Keratinocyte (primary cell): ENCODE data around the gene KAT7. TPM values are rescaled to one million over a fixed set of nuclear protein-coding genes. Genes with fewer than 3 reads are reported as not detected.

ENCODE experiments used
- DNase-seq: peaks from one replicate; pipeline ENCODE4 v3.0.0-alpha.2; 2011; ENCODE audit warnings: low read depth, missing footprints, low spot score
- FAIRE-seq: peaks from 2 replicates; lab custom pipeline; 2011; peaks lifted over from hg19 to GRCh38; lab: Jason Lieb, UNC
- H2AFZ ChIP-seq: 2 replicates; pipeline ENCODE4 v1.6.0; 2012; ENCODE audit warnings: low read length, control low read depth, inconsistent platforms; ENCODE audit not compliant: control insufficient read depth
- H3K27ac ChIP-seq: 2 replicates; pipeline ENCODE4 v1.5.1; 2011; ENCODE audit warnings: low read length; ENCODE audit not compliant: control insufficient read depth, insufficient read depth
- H3K27me3 ChIP-seq: 3 replicates; pipeline ENCODE4 v1.6.0; 2011; ENCODE audit warnings: low read length; ENCODE audit not compliant: control insufficient read depth, insufficient read depth; ENCODE audit errors: extremely low read depth
- H3K36me3 ChIP-seq, 2 experiments: 2 replicates in 1 of 2; 3 replicates in 1 of 2; pipeline ENCODE4 v1.5.1; 2011; ENCODE audit warnings: low read length in 2 of 2, mild to moderate bottlenecking in 1 of 2; ENCODE audit not compliant: control insufficient read depth in 2 of 2, insufficient read depth in 2 of 2; ENCODE audit errors: extremely low read depth in 1 of 2
- H3K4me1 ChIP-seq: 3 replicates; pipeline ENCODE4 v1.5.1; 2011; ENCODE audit warnings: low read length; ENCODE audit not compliant: control insufficient read depth, insufficient read depth; ENCODE audit errors: extremely low read depth
- H3K4me2 ChIP-seq: 3 replicates; pipeline ENCODE4 v1.6.0; 2011; ENCODE audit warnings: low read depth, low read length; ENCODE audit not compliant: control insufficient read depth, insufficient read depth; ENCODE audit errors: extremely low read depth
- H3K4me3 ChIP-seq, 3 experiments: fragments of 200-600 bp in 1 of 3; sonication (generic) in 1 of 3; 2 replicates in 2 of 3; 3 replicates in 1 of 3; pipeline ENCODE4 v1.5.1; 2011 to 2016; ENCODE audit warnings: low read length in 3 of 3, mild to moderate bottlenecking in 3 of 3, control low read depth in 2 of 3, inconsistent platforms in 1 of 3, low read depth in 1 of 3, mixed read lengths in 1 of 3, mixed run types in 1 of 3, moderate library complexity in 1 of 3; ENCODE audit not compliant: control insufficient read depth in 2 of 3, insufficient read depth in 2 of 3; ENCODE audit errors: extremely low read depth in 1 of 3
- H3K79me2 ChIP-seq: 2 replicates; pipeline ENCODE4 v1.6.0; 2012; ENCODE audit warnings: low read length; ENCODE audit not compliant: control insufficient read depth, insufficient read depth
- H3K9ac ChIP-seq: 3 replicates; pipeline ENCODE4 v1.6.0; 2011; ENCODE audit warnings: low read length; ENCODE audit not compliant: control insufficient read depth, insufficient read depth; ENCODE audit errors: extremely low read depth
- H3K9me1 ChIP-seq: 3 replicates; pipeline ENCODE4 v1.6.0; 2011; ENCODE audit warnings: low read length; ENCODE audit not compliant: control insufficient read depth, insufficient read depth; ENCODE audit errors: extremely low read depth
- H3K9me3 ChIP-seq: 2 replicates; pipeline ENCODE4 v1.5.1; 2012; ENCODE audit warnings: low read depth, low read length; ENCODE audit not compliant: control insufficient read depth
- H4K20me1 ChIP-seq: 3 replicates; pipeline ENCODE4 v1.6.0; 2011; ENCODE audit warnings: low read length; ENCODE audit not compliant: control insufficient read depth, insufficient read depth; ENCODE audit errors: extremely low read depth
- CTCF ChIP-seq, 3 experiments: IDR thresholded peaks in 1 of 3; conservative IDR thresholded peaks in 1 of 3; optimal IDR thresholded peaks in 1 of 3; 2 replicates in 2 of 3; 3 replicates in 1 of 3; pipeline versions ENCODE3 to v1.5.1; 2011; ENCODE audit warnings: low read length in 3 of 3, mild to moderate bottlenecking in 3 of 3, moderate library complexity in 2 of 3, control low read depth in 1 of 3, inconsistent platforms in 1 of 3; ENCODE audit not compliant: insufficient read depth in 2 of 3; ENCODE audit errors: extremely low read depth in 1 of 3
- EZH2 ChIP-seq: IDR thresholded peaks from one replicate; pipeline ENCODE4 v1.6.1; 2012; ENCODE audit warnings: inconsistent platforms, mild to moderate bottlenecking, low read length, moderate library complexity
- dilution Hi-C: fragments of 300-500 bp; cut with MboI; formaldehyde crosslinking; loops from one replicate; pipeline ENCODE4 v1.7.0; 2020; ENCODE audit warnings: low sequenced_read_pairs; ENCODE audit not compliant: extremely low pct_ligation_motif_present
- polyA plus RNA-seq, 5 experiments: library from polyadenylated mRNA; depleted of rRNA in 3 of 5; stranded (reverse) in 3 of 5; stranded (forward) in 1 of 5; unstranded in 1 of 5; fragments of >200 nt; gene quantifications; 1 replicate in 1 of 5; 2 replicates in 3 of 5; 3 replicates in 1 of 5; pipeline versions ENCODE4 v1.2.1 to v1.2.3, GENCODE V29; 2011 to 2012; ENCODE audit warnings: missing spikeins in 2 of 5, low read depth in 1 of 5, low replicate concordance in 1 of 5

Gene KAT7
- polyA plus RNA-seq, 1 donor (not counting 4 experiments of a cell fraction or from before 2014, with no cell fraction given): 19.7 TPM

DNA sequence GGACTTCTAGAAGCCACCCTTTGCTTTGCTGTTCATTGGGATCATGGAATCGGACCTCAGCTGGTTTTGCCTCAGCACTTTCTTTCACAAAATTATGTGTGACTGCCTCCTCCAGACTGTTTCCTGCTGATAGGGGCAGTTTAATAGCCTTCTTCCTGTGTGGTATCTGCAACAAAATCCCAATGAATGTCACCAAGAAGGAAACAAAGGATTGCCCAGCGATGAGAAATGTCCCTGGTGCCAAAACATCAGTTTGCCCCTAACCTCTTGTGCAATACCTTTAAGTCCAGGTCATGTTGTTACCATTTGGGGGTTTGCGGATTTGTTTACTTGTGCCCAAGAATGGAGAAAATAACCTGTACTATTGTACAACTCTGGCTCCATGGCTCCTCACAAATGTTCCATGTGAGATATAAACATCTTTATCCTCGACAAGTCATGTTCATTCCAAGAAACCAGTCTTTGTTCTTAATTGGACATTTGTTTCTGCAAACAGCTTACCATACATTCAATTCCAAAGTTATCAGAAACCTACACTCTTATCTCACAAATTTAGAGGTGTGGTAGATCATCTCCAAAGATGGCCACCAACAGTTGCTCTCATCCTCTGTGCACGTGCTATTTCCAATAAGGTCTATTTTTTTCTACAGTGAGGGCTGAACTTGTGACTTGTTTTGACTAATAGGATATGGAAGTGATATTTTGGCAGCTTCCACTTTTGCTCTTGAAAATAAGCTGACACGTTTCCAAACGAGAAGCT, 44.5 kb downstream of the KAT7 start:
- no peaks in the 10 kb centered on the region for H3K79me2 ChIP-seq
- no peaks in the 10 kb centered on the region for H3K9me1 ChIP-seq
- H3K9me3 ChIP-seq: no peaks in the 10 kb centered on the region
- no peak overlapping the region for H3K27ac ChIP-seq
- no peak overlapping the region for H3K4me3 ChIP-seq
- H4K20me1 ChIP-seq: no peaks in the 10 kb centered on the region
- no peaks in the 10 kb centered on the region for H3K27me3 ChIP-seq
- dilution Hi-C loops: no loop called here
- TF ChIP-seq EZH2 (no peak), CTCF (optimal IDR thresholded peaks at IDR 0.05 in 1 of 3, IDR thresholded peaks at IDR 0.05 in 1 of 3, conservative IDR thresholded peaks at IDR 0.05 in 1 of 3; ENCODE audit: extremely low read depth in 1 of 3, insufficient read depth in 2 of 3, low read length in 3 of 3) (no peak)
- no peak overlapping the region for H3K9ac ChIP-seq
- no peak for FAIRE-seq
- no peak overlapping the region for H3K4me2 ChIP-seq
- no peak for DNase-seq
- peaks cover 9 to 14% of the 10 kb centered on the region in 2 experiments for H3K36me3 ChIP-seq
- H2AFZ ChIP-seq: no peak overlapping the region
- peaks cover 5% of the 10 kb centered on the region for H3K4me1 ChIP-seq

- TF ChIP-seq EZH2: no peak
- TF ChIP-seq CTCF (optimal IDR thresholded peaks at IDR 0.05 in 1 of 3, IDR thresholded peaks at IDR 0.05 in 1 of 3, conservative IDR thresholded peaks at IDR 0.05 in 1 of 3; ENCODE audit: extremely low read depth in 1 of 3, insufficient read depth in 2 of 3, low read length in 3 of 3): no peak
- H4K20me1 ChIP-seq: no peaks in the 10 kb centered on the region
- DNase-seq (no peak), FAIRE-seq (no peak)
- no peaks in the 10 kb centered on the region for H3K9me3 ChIP-seq
- peaks cover 5% of the 10 kb centered on the region for H3K4me1 ChIP-seq
- no peaks in the 10 kb centered on the region for H3K79me2 ChIP-seq
- dilution Hi-C loops: no loop called here
- peaks cover 10 to 14% of the 10 kb centered on the region in 2 experiments for H3K36me3 ChIP-seq
- no peaks in the 10 kb centered on the region for H3K27me3 ChIP-seq
- H3K9me1 ChIP-seq: no peaks in the 10 kb centered on the region
- no peak overlapping the region for H2AFZ ChIP-seq
- H3K9ac ChIP-seq: no peak overlapping the region
- no peak overlapping the region for H3K27ac ChIP-seq
- H3K4me3 ChIP-seq: no peak overlapping the region
- H3K4me2 ChIP-seq: no peak overlapping the region
Observed at GRCh38 chr17:49834118-49834743, 45.8 kb downstream of the KAT7 start.
